ENCODE results near the gene UGT1A9. TPM values are rescaled to one million over a fixed set of nuclear protein-coding genes. Genes with fewer than 3 reads are reported as not detected.

The UGT1A9 gene
- total RNA-seq, 1 experiment from 2014 or later, result not detected

DNA sequence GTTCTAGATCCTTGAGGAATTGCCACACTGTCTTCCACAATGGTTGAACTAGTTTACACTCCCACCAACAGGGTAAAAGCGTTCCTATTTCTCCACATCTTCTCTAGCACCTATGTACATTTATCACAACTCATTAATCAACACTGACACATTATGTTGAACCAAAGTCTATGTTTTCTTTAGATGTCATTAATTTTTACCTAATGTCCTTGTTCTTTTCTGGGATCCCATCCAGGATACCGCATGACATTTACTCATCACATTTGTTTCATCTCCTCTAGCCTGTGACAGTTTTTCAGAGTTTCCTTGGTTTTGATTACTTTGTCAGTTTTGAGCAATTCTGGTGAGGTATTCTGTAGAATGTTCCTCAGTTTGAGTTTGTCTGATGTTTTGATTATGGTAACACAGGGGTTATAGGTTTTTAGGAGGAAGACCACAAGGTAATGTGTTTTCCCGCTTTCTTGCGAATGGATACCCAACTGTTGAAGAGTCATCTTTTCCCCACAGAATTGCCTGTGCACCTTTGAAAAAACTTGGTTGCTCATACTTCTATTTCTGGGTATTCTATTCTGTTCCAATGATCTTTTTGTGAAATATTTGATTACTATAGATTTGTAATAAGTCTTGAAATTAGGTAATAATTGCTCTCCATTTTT lies 3.0 kb upstream of the UGT1A9 start:
- no peak overlapping the region for H3K4me2 ChIP-seq (ENCODE audit: insufficient read depth, insufficient read length, low read length)

More for the DNA sequence above, 3.0 kb upstream of the UGT1A9 start:
- no peak overlapping the region for H3T11ph ChIP-seq (ENCODE audit: low read length)
- no CpG with 5 or more reads among the region's 4 CpGs for WGBS (ENCODE audit: extremely low coverage, insufficient read length, low lambda C conversion rate)
- no peak overlapping the region for H2AK5ac ChIP-seq (ENCODE audit: insufficient read length, low read length)
- no peak overlapping the region for H3K18ac ChIP-seq (ENCODE audit: insufficient read length, low read depth, low read length)
- no peaks in the 10 kb centered on the region for H3K4me1 ChIP-seq (ENCODE audit: insufficient read depth, low read length)
- H2AFZ ChIP-seq (ENCODE audit: low read length), result no peak overlapping the region
- no peak overlapping the region for H4K5ac ChIP-seq (ENCODE audit: insufficient read length, low read depth, low read length)
- no peak overlapping the region for H3K9ac ChIP-seq (ENCODE audit: extremely low read depth, insufficient read length, low read length)
- TF ChIP-seq, protein P1, sequence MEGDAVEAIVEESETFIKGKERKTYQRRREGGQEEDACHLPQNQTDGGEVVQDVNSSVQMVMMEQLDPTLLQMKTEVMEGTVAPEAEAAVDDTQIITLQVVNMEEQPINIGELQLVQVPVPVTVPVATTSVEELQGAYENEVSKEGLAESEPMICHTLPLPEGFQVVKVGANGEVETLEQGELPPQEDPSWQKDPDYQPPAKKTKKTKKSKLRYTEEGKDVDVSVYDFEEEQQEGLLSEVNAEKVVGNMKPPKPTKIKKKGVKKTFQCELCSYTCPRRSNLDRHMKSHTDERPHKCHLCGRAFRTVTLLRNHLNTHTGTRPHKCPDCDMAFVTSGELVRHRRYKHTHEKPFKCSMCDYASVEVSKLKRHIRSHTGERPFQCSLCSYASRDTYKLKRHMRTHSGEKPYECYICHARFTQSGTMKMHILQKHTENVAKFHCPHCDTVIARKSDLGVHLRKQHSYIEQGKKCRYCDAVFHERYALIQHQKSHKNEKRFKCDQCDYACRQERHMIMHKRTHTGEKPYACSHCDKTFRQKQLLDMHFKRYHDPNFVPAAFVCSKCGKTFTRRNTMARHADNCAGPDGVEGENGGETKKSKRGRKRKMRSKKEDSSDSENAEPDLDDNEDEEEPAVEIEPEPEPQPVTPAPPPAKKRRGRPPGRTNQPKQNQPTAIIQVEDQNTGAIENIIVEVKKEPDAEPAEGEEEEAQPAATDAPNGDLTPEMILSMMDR (conservative IDR thresholded peaks at IDR 0.05), result no peak
- H2BK5ac ChIP-seq (ENCODE audit: insufficient read length, low read length), result no peak overlapping the region
- H4K20me1 ChIP-seq (ENCODE audit: control insufficient read depth, insufficient read depth, insufficient read length), result no peaks in the 10 kb centered on the region
- DNase-seq, result no peak
- H3K23ac ChIP-seq (ENCODE audit: insufficient read length, low read depth, low read length), result no peak overlapping the region
- H3K14ac ChIP-seq (ENCODE audit: insufficient read depth, low read length), result no peak overlapping the region
- no peak overlapping the region for H3K4me3 Mint-ChIP-seq
- H3K4me1 Mint-ChIP-seq, result no peaks in the 10 kb centered on the region
- no peak overlapping the region for H2BK12ac ChIP-seq (ENCODE audit: insufficient read length, low read depth, low read length)
- H3K27ac Mint-ChIP-seq, result no peak overlapping the region
- no peak overlapping the region for H4K8ac ChIP-seq (replicated peaks; ENCODE audit: insufficient read length, low read depth, low read length)
- H3K27me3 ChIP-seq (ENCODE audit: insufficient read depth, low read length), result no peaks in the 10 kb centered on the region
- peaks cover under 1 to 8% of the 10 kb centered on the region in 2 experiments; a peak in 3 of 5 replicates for H3K9me3 Mint-ChIP-seq
- H3K79me1 ChIP-seq (ENCODE audit: insufficient read depth, low read depth, low read length, poor library complexity, severe bottlenecking), result no peaks in the 10 kb centered on the region
- no peak overlapping the region for H3K56ac ChIP-seq (ENCODE audit: insufficient read length, low read depth, low read length)
- peaks cover 13% of the 10 kb centered on the region for H3K27me3 Mint-ChIP-seq (ENCODE audit: low read depth)
- no peaks in the 10 kb centered on the region for H3K9me3 ChIP-seq (ENCODE audit: control insufficient read depth, low read depth, low read length)
- H4K91ac ChIP-seq (ENCODE audit: insufficient read length, low read depth, low read length), result no peak overlapping the region
- no peak overlapping the region for H3K4ac ChIP-seq (ENCODE audit: low read depth, low read length)
- no peak overlapping the region for H3K27ac ChIP-seq (ENCODE audit: insufficient read length, low read depth, low read length)
- no peak overlapping the region for H2BK20ac ChIP-seq (ENCODE audit: low read depth, low read length, poor library complexity, severe bottlenecking)
- H2BK15ac ChIP-seq (ENCODE audit: low read depth, low read length), result no peak overlapping the region
- H3K79me2 ChIP-seq (ENCODE audit: insufficient read depth, low read length), result no peaks in the 10 kb centered on the region
- no peaks in the 10 kb centered on the region for H3K23me2 ChIP-seq (ENCODE audit: insufficient read length, low read depth, low read length, poor library complexity, severe bottlenecking)
- no peaks in the 10 kb centered on the region for H3K36me3 Mint-ChIP-seq (ENCODE audit: insufficient read depth in 1 of 3, low read depth in 3 of 3)
- H2BK120ac ChIP-seq (ENCODE audit: low read depth, low read length, poor library complexity, severe bottlenecking), result no peak overlapping the region

All from H9 (cell line).